DMS 273 treated with DMSO at 0.1 percent for 48 hours (cell line): ENCODE data around the gene ATRNL1.
"Not testable (repeated sequence)": the region's sequence is repeated elsewhere in the genome, so short reads cannot be mapped to it uniquely, and the experiment has no call there.

ENCODE experiments used
- DNase-seq: peaks from one replicate; lab custom pipeline; 2025; lab: John Stamatoyannopoulos, UW

Gene ATRNL1

DNA sequence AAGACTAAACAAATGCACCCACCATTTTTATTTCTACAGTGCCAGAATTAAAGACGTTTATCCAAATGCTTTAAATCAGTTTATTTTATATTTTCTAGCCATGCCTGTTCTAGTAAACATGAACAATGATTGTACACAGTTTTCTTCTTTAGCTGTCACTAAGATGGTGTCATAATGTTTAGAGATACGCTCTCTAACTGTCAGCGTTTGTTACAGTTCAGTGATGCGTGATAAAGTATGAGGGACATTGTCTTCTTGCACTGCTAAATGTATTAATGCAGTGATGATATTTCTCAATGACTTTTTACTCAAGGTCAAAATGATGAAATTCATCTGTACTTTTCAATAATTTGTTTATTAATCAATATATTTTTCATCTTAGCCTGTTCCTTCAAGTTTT, 513.6 kb downstream of the ATRNL1 start:
- DNase-seq = no peak

DNA sequence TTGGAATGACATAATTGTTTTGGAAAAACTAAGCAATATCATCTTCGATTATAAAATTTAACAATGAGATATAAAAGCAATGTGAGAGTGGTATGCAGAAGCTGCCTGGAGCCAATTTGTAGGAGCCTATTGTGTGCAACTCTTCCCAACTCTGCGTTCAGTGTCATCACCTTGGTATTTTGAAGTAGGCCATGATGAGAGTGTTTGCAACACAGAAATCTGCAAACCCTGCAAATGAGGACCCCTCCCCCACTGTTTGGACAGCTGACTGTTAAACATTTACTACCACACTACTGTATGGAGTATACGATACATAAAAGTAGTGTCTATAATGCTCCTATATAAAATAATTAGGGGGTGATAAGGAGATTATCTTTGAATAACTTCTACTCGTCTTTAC, 531.3 kb downstream of the ATRNL1 start:
- no peak for DNase-seq

DNA sequence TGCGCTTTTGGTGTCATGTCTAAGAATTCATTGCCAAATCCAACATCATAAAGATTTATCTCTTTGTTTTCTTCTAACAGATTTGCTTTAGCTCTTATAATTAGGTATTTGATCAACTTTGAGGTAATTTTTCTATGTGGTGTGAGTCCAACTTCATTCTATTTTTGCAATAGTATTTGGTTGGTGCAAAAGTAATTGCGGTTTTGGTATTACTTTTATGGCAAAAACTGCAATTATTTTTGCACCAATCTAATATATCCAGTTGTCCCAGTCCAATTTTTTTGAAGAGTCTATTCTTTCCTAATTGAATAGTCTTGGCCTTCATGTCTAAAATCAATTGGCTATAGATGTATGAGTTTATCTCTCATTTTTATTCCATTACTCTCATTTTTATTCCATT, 535.5 kb downstream of the ATRNL1 start:
- no peak for DNase-seq

DNA sequence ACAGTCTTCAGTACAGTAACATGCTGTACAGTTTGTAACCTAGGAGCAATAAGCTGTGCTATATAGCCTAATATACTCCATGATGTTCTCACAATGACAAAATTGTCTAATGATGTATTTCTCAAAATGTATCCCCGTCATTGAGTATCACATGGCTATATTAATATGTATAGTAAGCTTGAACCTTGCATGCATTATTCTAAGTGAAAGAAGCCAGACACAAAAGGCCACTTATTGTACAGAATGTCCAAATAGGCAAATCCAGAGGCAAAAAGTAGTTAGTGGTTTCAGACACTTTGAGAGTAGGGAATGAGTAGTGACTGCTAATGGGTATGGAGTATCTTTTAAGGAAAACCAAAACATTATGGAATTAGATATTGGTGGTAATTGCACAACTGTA, 545.1 kb downstream of the ATRNL1 start:
- no peak for DNase-seq

DNA sequence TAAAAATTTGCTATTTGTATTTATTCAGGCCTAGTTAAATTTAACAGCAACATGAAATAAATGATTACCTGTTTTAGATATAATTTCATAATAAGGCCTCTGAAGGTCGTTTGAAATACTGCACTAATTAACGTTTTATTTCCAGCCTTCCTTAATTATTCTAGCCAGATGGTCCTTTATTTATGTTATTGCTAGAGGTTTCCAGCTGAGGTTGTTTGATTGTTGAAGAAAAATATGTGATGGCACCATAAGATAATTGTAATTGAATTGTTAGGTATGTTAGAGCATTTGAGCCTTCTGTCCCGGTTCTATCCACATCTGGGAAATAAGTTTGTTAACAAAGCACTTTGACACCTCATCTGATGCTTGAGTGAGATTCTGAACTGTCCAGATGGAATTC, 556.1 kb downstream of the ATRNL1 start:
- DNase-seq = no peak

DNA sequence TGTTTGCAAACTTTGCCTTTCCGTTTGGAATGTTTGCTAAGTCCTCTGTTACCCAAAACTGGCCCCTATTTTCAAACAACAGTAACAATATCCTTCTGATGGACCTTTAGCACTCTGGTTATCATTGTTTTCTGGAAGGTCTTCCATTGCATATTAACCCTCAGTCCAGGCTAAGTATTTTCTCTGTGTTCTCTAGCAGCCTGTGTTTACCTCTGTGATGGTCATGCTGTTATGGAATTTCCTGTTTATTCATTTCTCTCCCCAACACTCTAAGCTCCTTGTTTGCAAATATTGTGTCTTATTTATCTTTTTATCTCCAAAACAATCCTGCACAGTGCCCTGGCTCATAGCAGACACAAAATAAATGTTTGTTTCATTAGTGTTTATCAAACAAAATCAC, 560.3 kb downstream of the ATRNL1 start:
- no peak for DNase-seq

DNA sequence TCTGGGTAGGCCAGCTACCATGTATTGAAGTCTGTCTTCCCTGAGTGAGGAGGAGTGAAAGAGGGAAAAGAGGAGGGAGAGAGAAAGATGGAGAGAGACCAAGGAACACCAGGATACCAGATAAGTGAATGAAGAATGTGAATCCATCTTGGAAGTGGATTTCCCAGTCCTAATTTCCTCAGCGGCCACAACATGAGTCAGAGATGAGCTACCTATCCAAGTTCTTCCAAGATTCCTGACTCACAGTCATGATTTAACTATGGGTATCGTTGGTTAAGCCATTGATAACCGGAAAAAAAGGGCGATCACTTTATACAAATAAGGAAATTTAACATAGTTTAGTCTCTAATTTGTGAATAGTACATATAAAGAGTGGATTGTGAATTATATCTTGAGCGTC, 561.8 kb downstream of the ATRNL1 start:
- DNase-seq = no peak

DNA sequence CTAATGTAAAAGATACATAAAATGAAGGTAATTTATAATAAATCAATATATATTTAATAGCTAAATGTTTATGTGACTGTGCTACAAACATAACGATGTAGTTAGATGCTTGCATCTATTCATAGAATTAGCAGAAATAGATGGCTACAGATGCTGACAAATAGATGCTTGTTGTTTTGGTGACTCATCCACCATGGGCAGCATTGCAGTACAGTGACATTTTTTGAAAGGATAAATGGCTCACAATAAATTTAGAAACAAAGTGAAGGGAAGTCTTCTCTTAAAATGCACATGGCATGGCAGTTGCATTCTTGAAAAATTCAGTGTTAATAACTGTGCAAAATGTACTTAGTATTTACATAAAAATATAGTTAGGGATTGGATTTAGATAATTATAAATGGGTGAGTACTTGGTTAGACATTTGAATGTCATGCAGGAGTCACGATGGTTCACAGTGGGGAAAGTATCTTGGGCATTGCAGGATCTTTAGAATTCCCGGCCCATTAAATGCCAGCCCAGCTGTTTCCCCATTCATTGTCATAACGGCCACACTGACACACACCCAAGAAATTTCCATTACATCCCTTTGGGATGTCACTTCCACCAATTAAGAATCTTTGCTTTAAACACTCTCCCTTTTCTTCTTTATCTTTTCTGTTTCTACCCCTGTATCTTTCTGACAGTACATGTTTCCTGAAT, 564.1 kb downstream of the ATRNL1 start:
- DNase-seq = no peak

DNA sequence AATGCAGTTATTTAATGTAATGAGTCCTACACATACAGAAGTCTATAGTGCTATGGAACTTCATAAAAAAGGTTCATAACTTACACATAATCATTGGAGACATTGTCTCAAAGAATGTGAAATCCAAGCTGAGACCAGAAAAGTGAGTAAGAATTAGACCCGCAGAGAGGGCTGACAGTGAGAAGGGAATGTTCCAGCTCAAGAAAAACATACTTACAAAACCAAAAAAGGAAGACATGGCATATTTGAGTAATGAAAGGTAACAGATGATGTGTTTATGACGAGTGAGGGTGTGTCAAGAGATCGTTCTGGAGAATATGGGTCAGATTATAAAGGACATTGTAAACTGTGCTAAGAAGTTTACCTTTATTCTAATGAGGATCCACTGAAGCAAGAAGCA, 566.5 kb downstream of the ATRNL1 start:
- no peak for DNase-seq

DNA sequence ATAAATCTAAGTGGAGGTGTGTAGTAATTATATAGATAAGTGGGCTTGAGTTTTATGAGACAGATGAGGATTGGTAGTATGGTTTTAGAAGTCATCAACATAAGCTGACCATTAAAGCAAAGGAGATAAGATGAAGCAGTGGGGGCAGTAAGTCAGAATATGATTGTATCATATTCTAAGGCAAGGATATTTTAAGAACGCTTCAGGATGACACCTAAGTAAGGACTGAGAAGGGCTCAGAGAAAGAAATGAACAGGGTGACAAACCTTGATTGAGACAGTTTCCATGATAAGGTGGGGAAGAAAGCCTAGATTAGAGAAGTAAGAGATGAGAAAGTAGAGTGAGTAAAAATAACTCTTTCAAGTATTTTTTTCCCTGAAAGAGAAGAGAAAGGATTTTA, 567.2 kb downstream of the ATRNL1 start:
- DNase-seq = no peak

DNA sequence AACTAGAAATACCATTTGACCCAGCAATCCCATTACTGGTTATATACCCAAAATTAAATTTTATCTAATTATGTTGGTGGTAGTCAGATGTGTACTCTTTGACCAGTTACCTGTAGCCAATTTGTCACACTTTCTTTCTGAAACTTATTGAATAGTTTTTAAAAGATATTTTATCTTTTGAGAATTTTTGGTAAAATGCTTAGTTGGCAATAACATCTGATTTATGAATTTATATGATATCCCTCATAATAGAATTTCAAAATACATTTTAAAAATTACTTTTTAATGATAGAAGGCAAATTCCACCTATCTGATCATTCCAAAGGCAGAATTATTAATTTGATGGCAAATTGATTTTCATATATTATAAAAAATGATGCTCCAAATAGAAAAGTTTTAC, 569.3 kb downstream of the ATRNL1 start:
- DNase-seq = no peak

DNA sequence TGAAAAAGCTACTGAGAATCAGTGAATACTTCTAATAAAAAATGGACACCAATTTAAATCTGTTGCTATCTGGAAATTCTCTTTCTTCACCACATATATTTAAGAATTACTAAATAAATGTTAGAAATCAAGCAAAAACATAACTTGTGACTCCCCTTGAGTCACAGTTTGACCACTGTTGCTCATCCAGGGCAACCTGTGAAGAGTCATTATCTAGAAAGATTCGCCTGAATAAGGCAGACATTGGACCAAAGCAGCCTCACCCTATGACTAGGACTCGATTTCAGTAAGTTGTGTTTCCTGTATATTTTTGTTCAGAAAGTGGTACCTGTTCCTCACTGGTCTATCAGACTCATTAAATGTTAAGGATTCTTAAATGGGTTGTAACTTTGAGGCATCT, 572.4 kb downstream of the ATRNL1 start:
- no peak for DNase-seq

DNA sequence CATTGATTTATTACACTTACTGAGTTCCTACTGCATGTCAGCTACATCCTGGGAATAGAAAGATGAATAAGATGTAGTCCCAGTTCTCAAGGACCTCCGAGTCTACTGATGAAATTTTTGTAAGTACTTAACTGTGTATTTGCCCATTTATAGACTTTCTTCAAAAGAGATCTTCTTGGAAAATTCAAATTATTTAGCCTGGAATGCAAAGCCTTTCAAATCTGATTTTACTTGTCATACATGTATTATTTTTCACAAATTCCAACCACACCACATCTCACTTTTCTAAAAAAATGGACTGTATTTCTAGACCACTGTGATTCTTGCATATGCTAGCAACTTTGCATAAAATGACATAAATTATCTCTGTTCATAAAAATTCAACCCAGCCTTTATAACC, 581.3 kb downstream of the ATRNL1 start:
- DNase-seq = no peak

DNA sequence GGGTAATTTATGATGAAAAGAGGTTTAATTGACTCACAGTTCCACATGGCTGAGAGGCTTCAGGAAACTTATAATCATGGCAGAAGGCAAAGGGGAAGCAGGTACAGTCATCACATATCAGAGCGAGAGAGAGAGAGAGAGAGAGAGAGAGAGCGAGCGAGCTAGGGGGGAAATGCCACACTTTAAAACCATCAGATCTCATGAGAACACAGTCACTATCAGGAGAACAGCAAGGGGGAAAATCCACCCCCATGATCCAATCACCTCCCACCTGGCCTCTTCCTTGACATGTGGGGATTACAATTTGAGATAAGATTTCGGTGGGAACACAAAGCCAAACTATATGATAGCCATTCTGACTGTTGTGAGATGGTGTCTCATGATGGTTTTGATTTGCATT, 603.6 kb downstream of the ATRNL1 start:
- no peak for DNase-seq

DNA sequence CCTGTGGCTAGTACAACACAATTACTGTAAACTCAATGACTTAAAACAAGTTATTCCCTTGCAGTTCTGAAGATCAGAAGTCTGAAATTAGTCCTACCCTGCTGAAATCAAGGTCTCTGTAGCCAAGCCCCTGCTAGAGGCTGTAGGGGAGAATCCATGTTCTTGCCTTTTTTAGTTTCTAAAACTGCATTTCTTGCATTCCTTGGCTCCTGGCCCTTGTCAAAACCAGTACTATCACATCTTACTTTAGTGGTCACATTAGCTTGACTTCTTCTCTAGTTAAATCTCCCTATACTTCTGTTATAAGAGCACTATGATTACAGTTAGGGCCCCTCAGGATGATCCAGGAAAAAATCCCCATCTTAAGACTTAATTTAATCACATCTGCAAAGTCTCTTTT, 612.9 kb downstream of the ATRNL1 start:
- DNase-seq = no peak

DNA sequence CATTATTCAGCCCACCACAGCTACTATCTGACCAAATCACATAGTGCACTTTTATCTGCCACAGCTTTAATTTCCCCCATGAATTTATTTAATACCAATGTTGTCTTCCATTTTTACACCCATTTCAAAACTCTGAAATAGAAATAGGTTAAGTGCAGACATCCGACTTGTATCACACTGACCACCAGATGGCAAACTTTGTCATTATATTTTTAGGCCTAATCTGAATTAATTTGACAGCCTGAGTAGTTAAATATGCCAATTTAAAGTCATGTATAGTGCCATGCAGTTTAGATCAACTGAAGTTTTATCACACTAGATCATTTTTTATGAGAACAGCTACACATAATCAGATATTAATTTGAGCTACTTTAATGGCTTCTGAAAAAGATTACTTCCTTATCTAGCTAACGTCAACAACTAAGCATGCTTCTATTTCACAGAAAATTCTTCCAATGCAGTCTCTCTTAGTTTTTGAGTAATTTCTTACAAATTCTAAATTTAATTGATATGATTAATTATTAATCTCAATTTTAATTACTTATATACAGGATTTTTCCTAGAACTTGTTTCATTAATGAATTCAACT, 613.4 kb downstream of the ATRNL1 start:
- no peak for DNase-seq

DNA sequence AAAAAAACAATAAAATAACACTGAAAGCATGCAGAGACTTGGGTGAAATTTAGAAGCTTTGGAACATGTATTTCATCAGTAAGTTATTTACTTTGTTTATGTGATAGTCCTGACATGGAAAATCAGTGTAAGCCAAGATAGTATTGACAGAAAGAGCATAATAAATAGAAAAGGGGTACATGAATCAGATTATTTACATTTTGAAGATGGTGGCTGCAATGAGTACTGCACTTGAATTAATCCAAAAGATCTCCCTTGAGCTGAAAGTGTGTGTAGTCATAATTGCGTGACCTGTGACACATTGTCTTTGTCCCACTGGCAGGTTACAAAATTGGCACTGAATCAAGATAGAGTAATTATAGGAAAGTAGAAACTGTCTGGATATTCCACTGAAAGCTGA, 617.0 kb downstream of the ATRNL1 start:
- no peak for DNase-seq

DNA sequence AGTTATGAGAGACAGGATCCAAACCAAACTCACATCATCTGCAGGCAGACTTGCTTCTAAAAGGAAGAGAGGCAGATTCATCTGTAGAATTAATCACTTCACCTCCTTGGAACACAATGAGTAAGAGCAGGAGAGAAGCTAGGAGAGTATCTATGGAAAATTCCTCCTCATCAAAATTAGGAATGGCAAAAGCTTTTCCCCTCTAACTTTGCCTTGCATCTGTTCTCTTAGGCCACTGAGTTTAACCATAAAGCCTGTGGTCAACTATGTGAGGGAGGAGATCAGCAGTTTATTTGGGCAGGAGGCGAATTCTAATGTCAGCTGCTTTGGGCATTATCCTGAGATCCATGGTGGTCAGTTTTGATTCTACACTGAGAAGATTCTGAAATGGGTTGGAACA, 618.1 kb downstream of the ATRNL1 start:
- DNase-seq = no peak

DNA sequence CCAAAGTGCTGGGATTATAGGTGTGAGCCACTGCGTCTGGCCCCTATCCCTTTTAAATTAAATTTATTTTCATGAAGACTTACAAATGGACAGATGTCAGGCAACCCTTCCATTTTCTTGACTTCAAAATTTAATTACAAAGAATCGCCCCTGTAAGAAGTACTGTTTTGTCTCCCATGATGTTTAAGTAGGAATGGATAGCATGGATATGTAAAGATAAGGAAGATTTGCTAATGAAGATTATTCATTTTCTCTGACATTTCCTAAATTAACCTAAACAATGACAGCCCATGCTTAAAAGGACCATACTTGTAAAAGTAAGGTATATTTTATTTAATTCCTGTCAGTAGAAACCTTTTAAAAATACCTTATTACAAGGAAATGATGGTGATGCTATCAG, 627.0 kb downstream of the ATRNL1 start:
- no peak for DNase-seq

DNA sequence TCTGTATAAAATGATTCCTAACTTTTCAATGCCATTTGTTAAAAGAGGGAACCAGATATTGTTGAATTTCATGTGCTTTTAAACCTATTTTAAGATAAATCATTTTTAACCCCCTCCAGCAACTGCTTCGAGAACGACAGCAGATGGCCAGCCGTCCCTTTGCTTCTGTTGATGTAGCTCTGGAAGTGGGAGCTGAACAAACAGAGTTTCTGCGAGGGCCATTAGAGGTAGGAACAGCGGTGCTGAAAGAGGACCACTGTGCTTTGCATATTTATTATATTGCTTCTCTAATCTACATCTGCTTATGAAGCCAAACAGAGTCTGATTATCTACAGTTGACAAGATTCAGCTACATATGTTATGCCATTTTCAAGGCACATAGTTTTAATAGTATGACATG, 634.0 kb downstream of the ATRNL1 start:
- DNase-seq = no peak

DNA sequence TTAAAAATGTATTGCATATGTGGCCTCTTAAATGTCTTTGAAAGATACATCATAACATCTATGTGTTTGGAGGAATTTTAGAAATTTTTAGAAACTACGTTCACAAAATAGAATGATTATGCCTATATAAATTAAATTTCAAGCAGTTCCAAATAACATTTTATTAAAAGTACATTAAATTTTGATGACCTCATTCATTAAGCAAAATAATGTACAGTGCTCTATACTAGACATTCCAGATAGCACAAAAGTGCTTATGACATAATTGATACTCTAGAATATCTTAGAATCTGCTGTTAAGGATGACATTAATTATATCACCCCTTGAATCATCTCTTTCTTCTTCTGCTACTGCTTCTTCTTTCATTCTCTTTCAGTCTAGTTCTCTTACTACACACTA, 650.9 kb downstream of the ATRNL1 start:
- no peak for DNase-seq

DNA sequence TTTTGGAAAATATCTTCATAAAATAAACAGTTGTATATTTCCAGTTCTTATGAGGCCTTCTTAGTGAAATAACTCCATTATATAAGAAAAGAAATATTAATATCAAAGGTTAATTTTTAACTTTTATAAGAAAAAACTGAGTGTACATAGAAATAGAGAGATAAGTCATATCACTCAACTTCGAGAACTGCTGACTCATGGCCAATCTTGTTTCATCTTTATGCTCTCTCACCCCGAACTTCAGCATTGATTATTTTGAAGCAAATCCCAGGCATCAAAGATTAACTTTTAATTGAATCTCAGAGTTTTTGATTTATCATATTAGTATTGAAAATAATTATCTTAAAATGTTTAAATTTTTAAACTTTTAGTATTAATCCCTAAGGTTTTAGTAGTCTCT, 652.8 kb downstream of the ATRNL1 start:
- no peak for DNase-seq

DNA sequence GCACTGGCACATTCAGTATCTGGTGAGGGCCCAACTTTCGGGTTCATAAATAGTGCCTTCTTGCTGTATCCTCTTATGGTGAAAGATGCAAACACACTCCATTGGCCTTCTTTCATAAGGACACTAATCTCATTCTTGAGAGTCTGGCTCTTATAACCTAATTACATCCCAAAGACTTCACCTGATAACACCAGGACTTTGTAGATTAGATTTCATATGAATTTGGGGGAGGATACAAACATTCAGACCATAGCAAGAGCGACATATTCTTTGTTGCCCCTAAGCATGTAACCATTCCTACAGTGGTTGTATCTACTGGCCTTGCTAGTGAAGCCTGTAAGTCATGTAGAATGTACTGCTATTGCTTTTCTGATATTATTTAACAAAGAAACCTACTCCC, 654.6 kb downstream of the ATRNL1 start:
- DNase-seq = no peak

DNA sequence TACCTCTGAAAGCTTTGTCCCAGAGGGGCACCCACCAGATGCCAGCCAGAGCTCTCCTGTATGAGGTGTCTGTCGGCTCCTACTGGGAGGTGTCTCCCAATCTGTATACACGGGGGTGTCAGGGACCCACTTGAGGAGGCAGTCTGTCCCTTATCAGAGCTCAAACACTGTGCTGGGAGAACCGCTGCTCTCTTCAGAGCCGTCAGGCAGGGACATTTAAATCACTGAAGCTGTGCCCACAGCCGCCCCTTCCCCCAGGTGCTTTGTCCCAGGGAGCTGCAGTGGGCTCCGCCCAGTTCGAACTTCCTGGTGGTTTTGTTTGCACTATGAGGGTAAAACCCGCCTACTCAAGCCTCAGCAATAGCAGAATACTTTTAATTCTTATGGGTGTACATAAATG, 665.3 kb downstream of the ATRNL1 start:
- not testable (repeated sequence) for DNase-seq
